ENCODE results near the gene PACS1. TPM values are rescaled to one million over a fixed set of nuclear protein-coding genes. Genes with fewer than 3 reads are reported as not detected.

The PACS1 gene
- total RNA-seq, 4 donors from 2014 or later: 24.5 to 41.1 (median 38.0) TPM

- DNase-seq (ENCODE audit: low spot score): no peak
- no peak for ATAC-seq (ENCODE audit: low FRiP score)
- no peak for TF ChIP-seq CTCF (IDR thresholded peaks at IDR 0.05)
Measured at GRCh38 chr11:66194391-66194790, 124.3 kb downstream of the PACS1 start.

GRCh38 chr11:66195867-66196266 lies 125.8 kb downstream of the PACS1 start:
- no peak for TF ChIP-seq CTCF (IDR thresholded peaks at IDR 0.05)
- DNase-seq (ENCODE audit: low spot score) (no peak), ATAC-seq (ENCODE audit: low FRiP score) (no peak)

GRCh38 chr11:66203847-66204246 lies 133.8 kb downstream of the PACS1 start:
- TF ChIP-seq CTCF (IDR thresholded peaks at IDR 0.05): no peak
- DNase-seq (ENCODE audit: low spot score) (no peak), ATAC-seq (ENCODE audit: low FRiP score) (no peak)

GRCh38 chr11:66204412-66204811 lies 134.3 kb downstream of the PACS1 start:
- no peak for ATAC-seq (ENCODE audit: low FRiP score)
- TF ChIP-seq CTCF (IDR thresholded peaks at IDR 0.05): no peak
- DNase-seq (ENCODE audit: low spot score): no peak

GRCh38 chr11:66207816-66208215 lies 137.7 kb downstream of the PACS1 start:
- ATAC-seq (ENCODE audit: low FRiP score): no peak
- no peak for DNase-seq (ENCODE audit: low spot score)
- no peak for TF ChIP-seq CTCF (IDR thresholded peaks at IDR 0.05)

- no peak for TF ChIP-seq CTCF (IDR thresholded peaks at IDR 0.05)
- DNase-seq (ENCODE audit: low spot score): no peak
- no peak for ATAC-seq (ENCODE audit: low FRiP score)
Measured at GRCh38 chr11:66211100-66211499, 141.0 kb downstream of the PACS1 start.

- ATAC-seq (ENCODE audit: low FRiP score): no peak
- DNase-seq (ENCODE audit: low spot score): no peak
- no peak for TF ChIP-seq CTCF (IDR thresholded peaks at IDR 0.05)
Measured at GRCh38 chr11:66216911-66217310, 146.8 kb downstream of the PACS1 start.
